SK-N-SH (cell line): Measurements from ENCODE around the gene NDUFB2.

Experiments
- CTCF ChIP-seq: fragments of 200-600 bp; sonication (generic); IDR thresholded peaks from 2 replicates; pipeline ENCODE4 v1.6.1; 2017; ENCODE audit warnings: antibody characterized with exemption, mild to moderate bottlenecking, moderate library complexity
- GATA2 ChIP-seq: sonication (generic); formaldehyde crosslinking; IDR thresholded peaks from 2 replicates; pipeline ENCODE4 v1.5.0; 2020; ENCODE audit warnings: mild to moderate bottlenecking, missing genetic modification reagents
- JUND ChIP-seq: IDR thresholded peaks from 2 replicates; pipeline ENCODE4 v1.4.0; 2012
- POLR2AphosphoS5 ChIP-seq: IDR thresholded peaks from 2 replicates; pipeline ENCODE4 v1.6.1; 2012; ENCODE audit warnings: low read depth, low read length
- USF2 ChIP-seq: fragments of 150-350 bp; IDR thresholded peaks from 2 replicates; pipeline ENCODE4 v1.6.1; 2017; ENCODE audit warnings: antibody characterized with exemption, low read length, low read depth, borderline replicate concordance
- YY1 ChIP-seq: IDR thresholded peaks from 2 replicates; pipeline ENCODE4 v1.4.0; 2012; ENCODE audit warnings: low read depth, mild to moderate bottlenecking
- TF ChIP-seq, protein P1 (sequence below): IDR thresholded peaks from 2 replicates; pipeline ENCODE4 v1.4.0; 2012; ENCODE audit warnings: low read depth, borderline replicate concordance

DNA sequence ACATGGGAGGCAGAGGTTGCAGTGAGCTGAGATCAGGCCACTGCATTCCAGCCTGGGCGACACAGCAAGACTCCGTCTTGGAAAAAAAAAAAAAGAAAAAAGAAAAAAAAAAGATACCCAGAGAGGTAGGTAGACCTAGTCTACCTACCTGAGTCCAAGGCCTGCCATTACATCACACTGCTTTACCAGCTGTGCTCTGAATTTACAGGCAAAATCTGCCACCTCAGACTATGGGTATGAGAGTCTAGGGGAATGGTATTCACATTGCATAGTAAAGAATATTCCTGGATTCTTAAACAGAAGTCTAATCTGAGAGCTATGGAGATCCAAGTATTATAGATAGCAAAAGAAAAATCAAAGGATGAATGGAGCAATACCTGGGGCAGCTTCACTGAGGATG is 50.2 kb downstream of the NDUFB2 start:
- TF ChIP-seq USF2: no peak
- TF ChIP-seq CTCF: no peak
- TF ChIP-seq GATA2 (CRISPR knock-in tag): no peak
- TF ChIP-seq, protein P1, sequence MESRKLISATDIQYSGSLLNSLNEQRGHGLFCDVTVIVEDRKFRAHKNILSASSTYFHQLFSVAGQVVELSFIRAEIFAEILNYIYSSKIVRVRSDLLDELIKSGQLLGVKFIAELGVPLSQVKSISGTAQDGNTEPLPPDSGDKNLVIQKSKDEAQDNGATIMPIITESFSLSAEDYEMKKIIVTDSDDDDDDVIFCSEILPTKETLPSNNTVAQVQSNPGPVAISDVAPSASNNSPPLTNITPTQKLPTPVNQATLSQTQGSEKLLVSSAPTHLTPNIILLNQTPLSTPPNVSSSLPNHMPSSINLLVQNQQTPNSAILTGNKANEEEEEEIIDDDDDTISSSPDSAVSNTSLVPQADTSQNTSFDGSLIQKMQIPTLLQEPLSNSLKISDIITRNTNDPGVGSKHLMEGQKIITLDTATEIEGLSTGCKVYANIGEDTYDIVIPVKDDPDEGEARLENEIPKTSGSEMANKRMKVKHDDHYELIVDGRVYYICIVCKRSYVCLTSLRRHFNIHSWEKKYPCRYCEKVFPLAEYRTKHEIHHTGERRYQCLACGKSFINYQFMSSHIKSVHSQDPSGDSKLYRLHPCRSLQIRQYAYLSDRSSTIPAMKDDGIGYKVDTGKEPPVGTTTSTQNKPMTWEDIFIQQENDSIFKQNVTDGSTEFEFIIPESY: no peak
- no peak for TF ChIP-seq YY1
- no peak for TF ChIP-seq JUND
- TF ChIP-seq POLR2AphosphoS5: no peak
